ENCODE results near the gene KLK6. TPM values are rescaled to one million over a fixed set of nuclear protein-coding genes. Genes with fewer than 3 reads are reported as not detected.

Gene KLK6
- total RNA-seq, 1 donor from 2014 or later, result not detected

DNA sequence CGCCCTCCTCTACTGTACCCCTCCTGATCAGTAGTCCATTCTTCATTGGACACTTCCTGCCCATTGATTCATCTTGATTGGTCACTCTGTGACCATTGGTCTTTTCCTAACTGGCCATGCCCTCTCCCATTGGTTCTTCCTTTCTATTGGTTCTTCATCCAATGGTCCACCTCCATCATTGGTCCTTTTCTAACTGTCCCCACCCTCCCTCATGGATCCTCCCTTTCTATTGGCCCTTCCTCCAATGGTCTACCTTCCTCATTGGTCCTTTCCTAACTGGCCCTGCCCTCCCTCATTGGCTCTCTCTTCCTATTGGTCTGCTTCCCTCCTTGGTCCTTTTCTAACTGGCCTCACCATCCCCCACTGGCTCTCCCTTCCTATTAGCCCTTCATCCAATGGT lies 7.1 kb downstream of the KLK6 start:
- no peak overlapping the region for H3K4me3 Mint-ChIP-seq
- no peak for DNase-seq (ENCODE audit: low spot score)

DNA sequence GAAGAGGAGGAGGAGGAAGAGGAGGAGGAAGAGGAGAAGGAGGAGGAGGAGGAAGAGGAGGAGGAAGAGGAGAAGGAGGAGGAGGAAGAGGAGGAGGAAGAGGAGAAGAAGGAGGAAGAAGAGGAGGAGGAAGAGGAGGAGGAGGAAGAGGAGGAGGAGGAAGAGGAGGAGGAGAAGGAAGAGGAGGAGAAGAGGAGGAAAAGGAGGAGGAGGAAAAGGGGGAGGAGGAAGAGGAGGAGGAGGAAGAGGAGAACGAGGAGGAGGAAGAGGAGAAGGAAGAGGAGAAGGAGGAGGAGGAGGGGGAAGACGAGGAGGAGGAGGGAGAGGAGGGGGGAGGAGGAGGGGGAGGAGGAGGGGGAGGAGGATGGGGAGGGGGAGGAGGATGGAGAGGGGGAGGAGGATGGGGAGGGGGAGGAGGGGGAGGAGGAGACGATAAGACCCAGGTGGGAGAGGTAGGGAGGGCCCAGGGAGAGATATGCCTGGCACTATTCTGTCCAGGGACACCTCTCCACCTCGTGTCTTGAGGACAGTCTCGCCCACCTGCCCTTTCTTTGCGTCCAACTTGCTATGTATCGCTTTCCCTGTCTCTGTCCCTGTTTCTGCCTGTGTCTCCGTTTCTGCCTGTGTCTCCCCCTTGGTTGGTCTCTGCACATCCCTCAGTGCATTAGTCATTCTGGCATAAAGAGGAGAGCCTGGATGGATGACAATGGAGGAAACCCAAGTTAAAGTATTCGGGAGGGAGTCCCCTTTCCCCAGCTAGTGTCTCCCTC lies 9.5 kb downstream of the KLK6 start:
- peaks cover 4% of the 10 kb centered on the region for H3K9me3 Mint-ChIP-seq
- no peak overlapping the region for H3K4me3 Mint-ChIP-seq
- intact Hi-C loops (cut with micrococcal nuclease), result no loop called here

More for the DNA sequence above, 7.1 kb downstream of the KLK6 start:
- peaks cover 4% of the 10 kb centered on the region for H3K9me3 Mint-ChIP-seq
- H3K4me1 Mint-ChIP-seq (ENCODE audit: low read depth), result no peaks in the 10 kb centered on the region
- intact Hi-C loops (cut with micrococcal nuclease), result no loop called here
- H3K36me3 Mint-ChIP-seq (ENCODE audit: low read depth), result no peaks in the 10 kb centered on the region
- no peak overlapping the region for H3K27ac Mint-ChIP-seq
- peaks cover 2% of the 10 kb centered on the region for H3K27me3 Mint-ChIP-seq (ENCODE audit: insufficient read depth)

GRCh38 chr19:50957587-50957986 lies 11.8 kb downstream of the KLK6 start:
- peaks cover 2% of the 10 kb centered on the region for H3K27me3 Mint-ChIP-seq (ENCODE audit: insufficient read depth)
- no peaks in the 10 kb centered on the region for H3K36me3 Mint-ChIP-seq (ENCODE audit: low read depth)
- H3K4me3 Mint-ChIP-seq, result no peak overlapping the region
- intact Hi-C loops (cut with micrococcal nuclease), result no loop called here
- peaks cover 4% of the 10 kb centered on the region for H3K9me3 Mint-ChIP-seq
- H3K4me1 Mint-ChIP-seq (ENCODE audit: low read depth), result no peaks in the 10 kb centered on the region
- no peak overlapping the region for H3K27ac Mint-ChIP-seq
- no peak for DNase-seq (ENCODE audit: low spot score)

More for the DNA sequence above, 9.5 kb downstream of the KLK6 start:
- no peak overlapping the region for H3K27ac Mint-ChIP-seq
- no peaks in the 10 kb centered on the region for H3K36me3 Mint-ChIP-seq (ENCODE audit: low read depth)
- no peak for DNase-seq (ENCODE audit: low spot score)
- peaks cover 2% of the 10 kb centered on the region for H3K27me3 Mint-ChIP-seq (ENCODE audit: insufficient read depth)
- H3K4me1 Mint-ChIP-seq (ENCODE audit: low read depth), result no peaks in the 10 kb centered on the region

DNA sequence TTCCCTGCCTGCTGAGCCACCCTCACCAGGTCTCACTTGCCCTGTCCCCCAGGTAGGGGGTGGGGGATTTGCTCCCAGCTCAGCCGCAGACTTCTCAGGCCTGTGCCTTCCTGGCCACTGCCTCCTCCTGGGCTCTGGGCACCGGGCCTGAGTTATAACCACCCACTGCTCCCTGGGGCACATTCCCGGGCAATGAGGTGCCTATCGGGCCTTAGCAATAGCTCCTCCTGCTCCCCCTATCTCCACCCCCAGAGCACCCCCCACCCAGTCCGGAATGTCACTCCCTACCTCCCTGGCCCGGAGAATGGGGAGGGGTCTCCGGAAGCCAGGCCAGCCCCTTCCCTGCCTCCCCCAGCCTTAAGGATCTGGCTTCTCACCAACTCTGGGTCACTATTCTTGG lies 16.5 kb downstream of the KLK6 start, which contains the start of gene KLK5:
Gene KLK5, minus strand, starts transcription at position 129 of the 400 bp plus-strand sequence. CDS start 381 bp downstream, outside the sequence.
- no peaks in the 10 kb centered on the region for H3K36me3 Mint-ChIP-seq (ENCODE audit: low read depth)
- DNase-seq (ENCODE audit: low spot score), result no peak
- H3K27ac Mint-ChIP-seq, result no peak within 1 kb of the TSS
- H3K4me1 Mint-ChIP-seq (ENCODE audit: low read depth), result no peaks in the 10 kb centered on the region
- H3K27me3 Mint-ChIP-seq (ENCODE audit: insufficient read depth), result no peaks in the 10 kb centered on the region
- intact Hi-C loops (cut with micrococcal nuclease), result no loop called here
- no peak within 1 kb of the TSS for H3K4me3 Mint-ChIP-seq
- H3K9me3 Mint-ChIP-seq, result no peaks in the 10 kb centered on the region

- Mint-ChIP-seq H3K27ac (no peak overlapping the region), H3K9me3 (no peaks in the 10 kb centered on the region), H3K4me3 (no peak overlapping the region), H3K36me3 (ENCODE audit: low read depth) (no peaks in the 10 kb centered on the region), H3K27me3 (ENCODE audit: insufficient read depth) (no peaks in the 10 kb centered on the region), H3K4me1 (ENCODE audit: low read depth) (no peaks in the 10 kb centered on the region)
- no peak for DNase-seq (ENCODE audit: low spot score)
- intact Hi-C loops (cut with micrococcal nuclease), result no loop called here
Measured at GRCh38 chr19:50949861-50950260, 19.5 kb downstream of the KLK6 start.

- Mint-ChIP-seq H3K27ac (no peak overlapping the region), H3K27me3 (ENCODE audit: insufficient read depth) (peaks cover under 1% of the 10 kb centered on the region), H3K36me3 (ENCODE audit: low read depth) (no peaks in the 10 kb centered on the region), H3K4me1 (ENCODE audit: low read depth) (no peaks in the 10 kb centered on the region), H3K4me3 (no peak overlapping the region), H3K9me3 (no peaks in the 10 kb centered on the region)
- DNase-seq (ENCODE audit: low spot score), result no peak
- intact Hi-C loops (cut with micrococcal nuclease), result no loop called here
Measured at GRCh38 chr19:50947123-50947522, 22.3 kb downstream of the KLK6 start.

GRCh38 chr19:50944795-50945194 lies 24.6 kb downstream of the KLK6 start:
- no peaks in the 10 kb centered on the region for H3K36me3 Mint-ChIP-seq (ENCODE audit: low read depth)
- DNase-seq (ENCODE audit: low spot score), result no peak

DNA sequence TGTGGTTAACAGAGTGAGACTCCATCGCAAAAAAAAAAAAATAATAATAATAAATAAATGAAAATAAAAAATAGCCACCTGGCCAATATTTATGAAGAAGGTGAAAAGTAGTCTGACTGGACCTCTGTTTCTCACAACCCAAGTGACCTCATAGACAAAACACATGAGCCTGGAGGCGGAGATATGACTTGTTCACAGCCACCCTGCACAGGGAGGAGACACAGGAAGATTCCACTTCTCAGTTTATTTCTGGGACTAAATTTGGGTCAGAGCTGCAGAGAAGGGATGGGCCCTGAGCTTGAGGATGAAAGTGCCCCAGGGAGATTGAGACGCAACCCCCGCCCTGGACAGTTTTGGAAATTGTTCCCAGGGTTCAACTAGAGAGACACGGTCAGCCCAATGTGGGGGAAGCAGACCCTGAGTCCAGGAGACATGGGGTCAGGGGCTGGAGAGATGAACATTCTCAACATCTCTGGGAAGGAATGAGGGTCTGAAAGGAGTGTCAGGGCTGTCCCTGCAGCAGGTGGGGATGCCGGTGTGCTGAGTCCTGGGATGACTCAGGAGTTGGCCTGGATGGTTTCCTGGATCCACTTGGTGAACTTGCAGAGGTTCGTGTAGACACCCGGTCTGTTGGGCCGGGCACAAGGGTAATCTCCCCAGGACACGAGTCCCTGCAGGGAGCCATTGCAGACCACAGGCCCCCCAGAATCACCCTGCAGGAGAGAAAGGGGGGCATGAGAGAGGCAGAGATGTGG lies 26.1 kb downstream of the KLK6 start:
- Mint-ChIP-seq H3K36me3 (ENCODE audit: low read depth) (no peaks in the 10 kb centered on the region), H3K9me3 (no peaks in the 10 kb centered on the region), H3K27ac (no peak overlapping the region), H3K27me3 (ENCODE audit: insufficient read depth) (peaks cover 2% of the 10 kb centered on the region), H3K4me3 (no peak overlapping the region), H3K4me1 (ENCODE audit: low read depth) (no peaks in the 10 kb centered on the region)
- intact Hi-C loops (cut with micrococcal nuclease), result no loop called here
- no peak for DNase-seq (ENCODE audit: low spot score)

More at GRCh38 chr19:50944795-50945194, 24.6 kb downstream of the KLK6 start:
- H3K9me3 Mint-ChIP-seq, result no peaks in the 10 kb centered on the region
- intact Hi-C loops (cut with micrococcal nuclease), result no loop called here
- H3K27me3 Mint-ChIP-seq (ENCODE audit: insufficient read depth), result peaks cover 2% of the 10 kb centered on the region
- no peaks in the 10 kb centered on the region for H3K4me1 Mint-ChIP-seq (ENCODE audit: low read depth)
- H3K4me3 Mint-ChIP-seq, result no peak overlapping the region
- H3K27ac Mint-ChIP-seq, result no peak overlapping the region

DNA sequence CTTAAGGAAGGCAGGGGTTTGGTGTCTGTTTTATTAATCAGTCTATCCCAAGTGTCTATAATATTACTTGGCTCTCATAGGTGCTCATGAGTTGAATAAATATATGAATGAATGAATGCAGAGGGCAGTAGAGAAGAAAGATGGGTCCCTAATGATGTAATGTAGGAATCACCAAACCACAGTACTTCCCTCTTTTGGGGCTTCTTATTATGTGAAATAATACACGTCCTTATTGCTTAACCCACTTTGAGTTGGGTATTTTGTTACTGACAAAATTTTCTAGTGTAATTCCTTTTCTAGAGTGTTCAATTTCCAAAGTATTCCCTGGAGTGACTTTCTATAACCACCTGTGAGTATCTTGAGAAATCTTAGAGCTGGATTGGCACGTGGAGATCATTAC lies 29.8 kb downstream of the KLK6 start:
- intact Hi-C loops (cut with micrococcal nuclease), result no loop called here
- H3K27ac Mint-ChIP-seq, result no peak overlapping the region
- peaks cover 2% of the 10 kb centered on the region for H3K27me3 Mint-ChIP-seq (ENCODE audit: insufficient read depth)
- no peaks in the 10 kb centered on the region for H3K4me1 Mint-ChIP-seq (ENCODE audit: low read depth)
- H3K36me3 Mint-ChIP-seq (ENCODE audit: low read depth), result no peaks in the 10 kb centered on the region
- H3K9me3 Mint-ChIP-seq, result no peaks in the 10 kb centered on the region
- DNase-seq (ENCODE audit: low spot score), result no peak
- H3K4me3 Mint-ChIP-seq, result no peak overlapping the region

DNA sequence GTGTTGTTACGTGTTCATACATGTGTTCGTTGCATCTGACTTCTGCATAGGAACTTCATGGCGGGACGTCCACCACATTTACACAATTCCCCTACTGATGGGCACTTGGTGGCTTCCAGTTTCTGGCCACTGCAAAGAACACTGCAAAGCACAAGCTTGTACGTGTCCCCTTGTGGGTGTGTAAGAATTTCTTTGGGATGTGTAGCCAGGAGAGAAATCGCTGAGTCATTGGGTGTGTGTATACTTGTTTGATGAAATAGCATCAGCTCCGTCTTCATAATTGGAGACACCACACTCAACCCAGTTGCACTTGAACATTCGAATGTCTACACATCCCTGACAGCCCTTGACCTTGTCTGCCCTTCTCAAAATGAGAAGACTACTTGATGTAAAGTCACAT lies 35.8 kb downstream of the KLK6 start:
- Mint-ChIP-seq H3K4me1 (ENCODE audit: low read depth) (peaks cover 6% of the 10 kb centered on the region), H3K4me3 (no peak overlapping the region), H3K36me3 (ENCODE audit: low read depth) (no peaks in the 10 kb centered on the region), H3K9me3 (no peaks in the 10 kb centered on the region), H3K27me3 (ENCODE audit: insufficient read depth) (no peaks in the 10 kb centered on the region), H3K27ac (no peak overlapping the region)
- no peak for DNase-seq (ENCODE audit: low spot score)
- intact Hi-C loops (cut with micrococcal nuclease), result loop anchor here (5.0 kb wide), 1 partner anchor 234 kb away; no protein-coding TSS in a partner anchor

DNA sequence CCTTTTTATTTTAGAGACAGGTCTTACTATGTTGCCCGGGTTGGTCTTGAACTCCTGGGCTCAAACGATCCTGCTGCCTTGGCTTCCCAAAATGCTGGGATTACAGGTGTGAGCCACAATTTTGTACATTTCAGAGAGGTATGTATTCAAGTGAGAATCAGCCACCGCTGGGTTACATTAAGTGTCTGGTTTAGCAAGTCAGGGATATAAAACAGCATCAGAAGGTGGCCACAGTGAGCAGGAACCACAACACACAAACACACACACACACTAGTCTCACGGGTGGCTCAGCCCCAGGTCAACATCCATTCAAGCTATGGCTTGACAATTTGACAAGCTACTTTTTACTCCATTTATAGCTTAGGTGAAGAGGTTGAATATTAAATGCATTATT lies 36.7 kb downstream of the KLK6 start:
- no peaks in the 10 kb centered on the region for H3K36me3 Mint-ChIP-seq (ENCODE audit: low read depth)
- H3K4me3 Mint-ChIP-seq, result no peak overlapping the region
- H3K27ac Mint-ChIP-seq, result no peak overlapping the region
- H3K4me1 Mint-ChIP-seq (ENCODE audit: low read depth), result peaks cover 6% of the 10 kb centered on the region
- intact Hi-C loops (cut with micrococcal nuclease), result loop anchor here (5.0 kb wide), 1 partner anchor 235 kb away; no protein-coding TSS in a partner anchor
- DNase-seq (ENCODE audit: low spot score), result no peak
- H3K27me3 Mint-ChIP-seq (ENCODE audit: insufficient read depth), result no peaks in the 10 kb centered on the region
- H3K9me3 Mint-ChIP-seq, result no peaks in the 10 kb centered on the region

DNA sequence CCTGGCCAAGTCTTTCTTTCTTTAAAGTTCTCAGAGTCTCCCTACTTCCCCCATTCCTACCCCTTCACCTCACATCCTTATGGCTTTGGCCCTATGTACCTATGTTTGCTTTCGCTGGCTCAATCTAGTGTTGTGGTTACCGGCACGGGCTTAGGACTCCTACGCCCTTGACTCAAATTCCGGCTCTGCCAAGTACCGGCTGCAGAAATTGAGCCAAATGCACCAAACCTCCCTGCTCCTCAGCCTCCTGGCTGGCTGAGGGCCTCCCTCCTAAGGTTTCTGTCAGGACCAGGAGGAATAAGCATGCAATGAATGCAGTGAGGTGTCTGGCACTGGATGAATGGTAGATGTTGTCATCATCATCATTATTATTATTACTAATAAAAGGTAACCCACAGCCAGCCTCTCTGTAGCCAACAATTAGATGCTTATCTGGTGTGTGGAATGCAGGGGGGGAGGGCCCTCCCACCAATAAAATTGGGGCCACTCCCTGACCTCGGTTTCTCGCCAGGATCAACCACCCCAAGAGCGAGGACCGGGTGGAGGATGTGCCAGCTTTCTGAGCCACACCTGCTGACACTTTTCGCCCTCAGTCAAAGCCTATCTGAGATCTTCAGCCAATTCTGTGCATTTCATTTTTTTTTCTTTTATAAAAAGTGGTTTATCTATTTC lies 37.2 kb downstream of the KLK6 start:
- intact Hi-C loops (cut with micrococcal nuclease), result loop anchor here (5.0 kb wide), 1 partner anchor 235 kb away; no protein-coding TSS in a partner anchor
- H3K27me3 Mint-ChIP-seq (ENCODE audit: insufficient read depth), result no peaks in the 10 kb centered on the region
- H3K4me1 Mint-ChIP-seq (ENCODE audit: low read depth), result peaks cover 6% of the 10 kb centered on the region
- no peaks in the 10 kb centered on the region for H3K36me3 Mint-ChIP-seq (ENCODE audit: low read depth)
- no peak overlapping the region for H3K27ac Mint-ChIP-seq
- DNase-seq (ENCODE audit: low spot score), result no peak
- no peak overlapping the region for H3K4me3 Mint-ChIP-seq
- no peaks in the 10 kb centered on the region for H3K9me3 Mint-ChIP-seq

DNA sequence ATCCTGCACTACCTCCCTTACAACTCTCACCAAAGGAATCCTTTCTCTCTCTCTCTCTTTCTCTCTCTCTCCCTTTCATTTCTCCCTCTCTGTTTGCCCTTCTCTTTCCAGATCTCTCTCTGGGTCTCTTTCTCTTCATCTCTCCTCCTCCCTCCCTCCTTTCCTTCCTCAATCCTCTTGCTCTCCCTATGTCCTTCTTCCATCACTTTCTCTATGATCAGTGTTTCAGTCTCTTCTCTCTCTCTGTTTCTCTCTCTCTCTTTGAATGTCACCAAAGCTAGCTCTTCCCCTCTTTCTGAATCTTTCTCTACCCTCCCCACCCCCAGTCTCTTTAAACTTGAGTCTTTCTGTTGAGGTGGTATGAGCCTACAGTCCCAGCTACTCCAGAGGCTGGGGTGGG lies 38.4 kb downstream of the KLK6 start:
- intact Hi-C loops (cut with micrococcal nuclease), result loop anchor here (2.0 to 5.0 kb wide), 2 partner anchors 164 to 236 kb away; no protein-coding TSS in a partner anchor
- no peaks in the 10 kb centered on the region for H3K36me3 Mint-ChIP-seq (ENCODE audit: low read depth)
- H3K27me3 Mint-ChIP-seq (ENCODE audit: insufficient read depth), result peaks cover 3% of the 10 kb centered on the region
- H3K4me3 Mint-ChIP-seq, result no peak overlapping the region
- H3K27ac Mint-ChIP-seq, result no peak overlapping the region
- no peak for DNase-seq (ENCODE audit: low spot score)
- no peaks in the 10 kb centered on the region for H3K9me3 Mint-ChIP-seq
- peaks cover 6% of the 10 kb centered on the region for H3K4me1 Mint-ChIP-seq (ENCODE audit: low read depth)
